Mesenchymal stem cell (in vitro differentiated cells and primary cell): Measurements from ENCODE around the gene MUC16. TPM values are rescaled to one million over a fixed set of nuclear protein-coding genes. Genes with fewer than 3 reads are reported as not detected.
A peak's percentile ranks its signal among the peaks of the same experiment; 100 is the strongest.
"Not testable (repeated sequence)": the region's sequence is repeated elsewhere in the genome, so short reads cannot be mapped to it uniquely, and the experiment has no call there.

Source experiments
- DNase-seq: peaks from one replicate; pipeline ENCODE4 v3.0.0-alpha.2; 2013
- H2AFZ ChIP-seq: one replicate; pipeline ENCODE4 v1.6.1; 2013; ENCODE audit warnings: low read depth, mild to moderate bottlenecking, control low read depth, inconsistent platforms, low read length, moderate library complexity
- H2AK5ac ChIP-seq: 2 replicates; pipeline ENCODE4 v1.6.1; 2013; ENCODE audit warnings: low read length, moderate library complexity, mild to moderate bottlenecking, inconsistent platforms; ENCODE audit not compliant: severe bottlenecking
- H2BK120ac ChIP-seq: one replicate; pipeline ENCODE4 v1.6.1; 2013; ENCODE audit warnings: low read depth, mild to moderate bottlenecking, inconsistent platforms, low read length, moderate library complexity
- H2BK12ac ChIP-seq, 2 experiments: one replicate each; pipeline ENCODE4 v1.6.1; 2013; ENCODE audit warnings: inconsistent platforms in 2 of 2, low read length in 2 of 2, mild to moderate bottlenecking in 2 of 2, moderate library complexity in 2 of 2, control low read depth in 1 of 2
- H2BK15ac ChIP-seq: one replicate; pipeline ENCODE4 v1.6.1; 2013; ENCODE audit warnings: mild to moderate bottlenecking, low read depth, inconsistent platforms; ENCODE audit not compliant: poor library complexity, severe bottlenecking
- H2BK5ac ChIP-seq: 2 replicates; pipeline ENCODE4 v1.6.1; 2013; ENCODE audit warnings: low read depth, mild to moderate bottlenecking, low read length, control low read depth, inconsistent platforms; ENCODE audit not compliant: poor library complexity, severe bottlenecking
- H3K14ac ChIP-seq, 2 experiments: one replicate each; pipeline ENCODE4 v1.6.1; 2013; ENCODE audit warnings: inconsistent platforms in 2 of 2, low read length in 2 of 2, control low read depth in 1 of 2, mild to moderate bottlenecking in 1 of 2, moderate library complexity in 1 of 2
- H3K18ac ChIP-seq, 2 experiments: one replicate each; pipeline ENCODE4 v1.6.1; 2013; ENCODE audit warnings: inconsistent platforms in 2 of 2, low read length in 2 of 2, control low read depth in 1 of 2, low read depth in 1 of 2, mild to moderate bottlenecking in 1 of 2
- H3K23ac ChIP-seq, 2 experiments: one replicate each; pipeline ENCODE4 v1.6.1; 2013; ENCODE audit warnings: inconsistent platforms in 2 of 2, low read length in 2 of 2, mild to moderate bottlenecking in 2 of 2, moderate library complexity in 2 of 2, control low read depth in 1 of 2
- H3K27ac ChIP-seq: 2 replicates; pipeline ENCODE4 v1.5.1; 2013; ENCODE audit warnings: mild to moderate bottlenecking, moderate library complexity, low read length, control low read depth, inconsistent platforms; ENCODE audit not compliant: poor library complexity, severe bottlenecking
- H3K27me3 ChIP-seq, 2 experiments: 2 replicates each; pipeline versions ENCODE4 v1.6.1 to v1.7.0; 2013; ENCODE audit warnings: low read length in 2 of 2, mild to moderate bottlenecking in 2 of 2, moderate library complexity in 2 of 2, control low read depth in 1 of 2, inconsistent platforms in 1 of 2; ENCODE audit not compliant: control insufficient read depth in 1 of 2, insufficient read depth in 1 of 2
- H3K36me3 ChIP-seq, 2 experiments: 2 replicates each; pipeline versions ENCODE4 v1.6.1 to v1.7.0; 2013; ENCODE audit warnings: low read length in 2 of 2, control low read depth in 1 of 2, inconsistent platforms in 1 of 2, low read depth in 1 of 2, mild to moderate bottlenecking in 1 of 2; ENCODE audit not compliant: insufficient read depth in 2 of 2, control insufficient read depth in 1 of 2
- H3K4ac ChIP-seq, 2 experiments: one replicate each; pipeline ENCODE4 v1.6.1; 2013; ENCODE audit warnings: inconsistent platforms in 2 of 2, low read length in 2 of 2, mild to moderate bottlenecking in 2 of 2, moderate library complexity in 2 of 2, control low read depth in 1 of 2, low read depth in 1 of 2
- H3K4me1 ChIP-seq: 2 replicates; pipeline ENCODE4 v1.6.1; 2013; ENCODE audit warnings: low read depth, low read length, control low read depth; ENCODE audit not compliant: control insufficient read depth, insufficient read depth
- H3K4me2 ChIP-seq: 2 replicates; pipeline ENCODE4 v1.6.1; 2013; ENCODE audit warnings: low read length, mild to moderate bottlenecking, inconsistent platforms; ENCODE audit not compliant: poor library complexity, severe bottlenecking
- H3K4me3 ChIP-seq, 2 experiments: 2 replicates each; pipeline versions ENCODE4 v1.5.1 to v1.7.0; 2013; ENCODE audit warnings: low read length in 2 of 2, mild to moderate bottlenecking in 2 of 2, control low read depth in 1 of 2, low read depth in 1 of 2; ENCODE audit not compliant: insufficient read depth in 1 of 2
- H3K79me1 ChIP-seq: replicated peaks from 2 replicates; pipeline ENCODE4 v1.6.1; 2013; ENCODE audit warnings: mild to moderate bottlenecking, control low read depth, low read length, inconsistent platforms; ENCODE audit not compliant: poor library complexity, severe bottlenecking
- H3K9ac ChIP-seq: 2 replicates; pipeline ENCODE4 v1.7.0; 2013; ENCODE audit warnings: mild to moderate bottlenecking, low read length, moderate library complexity
- H3K9me3 ChIP-seq: 2 replicates; pipeline ENCODE4 v1.7.0; 2013; ENCODE audit warnings: mild to moderate bottlenecking, low read length; ENCODE audit not compliant: control insufficient read depth
- H4K8ac ChIP-seq: one replicate; pipeline ENCODE4 v1.6.1; 2013; ENCODE audit warnings: inconsistent platforms, mild to moderate bottlenecking, low read length, moderate library complexity
- H4K91ac ChIP-seq: one replicate; pipeline ENCODE4 v1.6.1; 2013; ENCODE audit warnings: mild to moderate bottlenecking, low read length, inconsistent platforms
- WGBS: methylation state at CpG from one replicate; pipeline ENCODE4 v1.1.7; 2013; ENCODE audit warnings: mixed read lengths; 5-methylcytosine and 5-hydroxymethylcytosine counted together
- polyA plus RNA-seq, 2 experiments: library from polyadenylated mRNA; stranded (reverse); fragments of 200-250 nt; gene quantifications; one replicate each; pipeline ENCODE4 v1.2.3, GENCODE V29; 2013

MUC16 gene
- polyA plus RNA-seq (2013, experiment 1 of 2) = not detected
- not detected for polyA plus RNA-seq (2013, experiment 2 of 2)

GRCh38 chr19:9009935-9010651 is at the start of gene MUC16:
MUC16 (minus strand) TSS chr19:9010409.
- Histone ChIP-seq H3K79me1 (no peaks in the 10 kb centered on the region), H3K4ac (no peak within 1 kb of the TSS), H3K4me2 (no peak within 1 kb of the TSS), H3K14ac (no peak within 1 kb of the TSS), H3K18ac (no peak within 1 kb of the TSS), H3K4me3 (no peak within 1 kb of the TSS), H4K91ac (no peak within 1 kb of the TSS), H3K9ac (no peak within 1 kb of the TSS), H2AFZ (no peak within 1 kb of the TSS), H2BK5ac (no peak within 1 kb of the TSS), H3K36me3 (no peaks in the 10 kb centered on the region), H3K23ac (no peak within 1 kb of the TSS), H2BK15ac (no peak within 1 kb of the TSS), H2AK5ac (no peak within 1 kb of the TSS), H3K9me3 (no peaks in the 10 kb centered on the region), H2BK120ac (no peak within 1 kb of the TSS), H3K27ac (no peak within 1 kb of the TSS), H3K27me3 (no peaks in the 10 kb centered on the region), H3K4me1 (no peaks in the 10 kb centered on the region), H4K8ac (no peak within 1 kb of the TSS), H2BK12ac (no peak within 1 kb of the TSS)
- 85% methylated on average over 20 of the region's 20 CpGs for WGBS
- DNase-seq = no peak

- no peak for DNase-seq
- no peak overlapping the region for H3K14ac ChIP-seq
- no peaks in the 10 kb centered on the region for H3K9me3 ChIP-seq
- H4K91ac ChIP-seq = no peak overlapping the region
- 77% methylated on average over 12 of the region's 12 CpGs for WGBS
- H3K4ac ChIP-seq = no peak overlapping the region
- H3K4me3 ChIP-seq = no peak overlapping the region
- H2AK5ac ChIP-seq = no peak overlapping the region
- H3K4me1 ChIP-seq = peaks cover 14% of the 10 kb centered on the region
- H2AFZ ChIP-seq = no peak overlapping the region
- no peak overlapping the region for H3K27ac ChIP-seq
- H2BK15ac ChIP-seq = no peak overlapping the region
- H3K79me1 ChIP-seq = no peaks in the 10 kb centered on the region
- H2BK5ac ChIP-seq = no peak overlapping the region
- H3K4me2 ChIP-seq = no peak overlapping the region
- H4K8ac ChIP-seq = no peak overlapping the region
- H2BK12ac ChIP-seq = no peak overlapping the region
- H3K23ac ChIP-seq = no peak overlapping the region
- no peak overlapping the region for H3K18ac ChIP-seq
- H3K9ac ChIP-seq = no peak overlapping the region
- no peaks in the 10 kb centered on the region for H3K36me3 ChIP-seq
- no peaks in the 10 kb centered on the region for H3K27me3 ChIP-seq
- no peak overlapping the region for H2BK120ac ChIP-seq
Observed at GRCh38 chr19:9058905-9059667, 48.9 kb upstream of the MUC16 start.

GRCh38 chr19:9057505-9058258 is 47.5 kb upstream of the MUC16 start:
- Histone ChIP-seq H3K18ac (no peak overlapping the region), H3K4ac (no peak overlapping the region), H3K36me3 (no peaks in the 10 kb centered on the region), H3K79me1 (no peaks in the 10 kb centered on the region), H4K8ac (no peak overlapping the region), H3K27me3 (no peaks in the 10 kb centered on the region), H2BK120ac (no peak overlapping the region), H2AK5ac (peak overlapping the region; percentile 38), H3K27ac (no peak overlapping the region), H3K14ac (no peak overlapping the region), H2BK5ac (no peak overlapping the region), H2BK15ac (no peak overlapping the region), H2AFZ (no peak overlapping the region), H3K4me1 (peaks cover 14% of the 10 kb centered on the region), H3K4me2 (no peak overlapping the region), H3K9ac (no peak overlapping the region), H4K91ac (no peak overlapping the region), H3K9me3 (no peaks in the 10 kb centered on the region), H3K23ac (no peak overlapping the region), H2BK12ac (no peak overlapping the region), H3K4me3 (no peak overlapping the region)
- DNase-seq = no peak
- 79% methylated on average over 4 of the region's 4 CpGs for WGBS

- H3K18ac ChIP-seq, H3K36me3 ChIP-seq, H4K8ac ChIP-seq, H2BK15ac ChIP-seq, H3K79me1 ChIP-seq, H2AFZ ChIP-seq, H3K4me2 ChIP-seq, H3K27me3 ChIP-seq, H3K27ac ChIP-seq, H2BK120ac ChIP-seq, H3K9ac ChIP-seq, DNase-seq, H3K4ac ChIP-seq, H2BK5ac ChIP-seq, H2BK12ac ChIP-seq, H3K23ac ChIP-seq, H3K9me3 ChIP-seq, H3K14ac ChIP-seq, H3K4me3 ChIP-seq, H4K91ac ChIP-seq: not testable (repeated sequence)
- WGBS = 98% methylated on average over 8 of the region's 9 CpGs
- H2AK5ac ChIP-seq = peak overlapping the region; percentile 19
- peaks cover 14% of the 10 kb centered on the region for H3K4me1 ChIP-seq
Observed at GRCh38 chr19:9056131-9056530, 45.9 kb upstream of the MUC16 start.
